ENCODE measurements around the gene RAB3D. TPM values are rescaled to one million over a fixed set of nuclear protein-coding genes. Genes with fewer than 3 reads are reported as not detected.
"Not testable (repeated sequence)": the region's sequence is repeated elsewhere in the genome, so short reads cannot be mapped to it uniquely, and the experiment has no call there.

RAB3D gene
- total RNA-seq, 2 donors from 2014 or later = 6.7 to 7.7 TPM

GRCh38 chr19:11361037-11361770 lies 21.7 kb upstream of the RAB3D start:
- DNase-seq (no peak), ATAC-seq (no peak)
- no peaks in the 10 kb centered on the region for H3K36me3 Mint-ChIP-seq (ENCODE audit: low read depth)
- no peaks in the 10 kb centered on the region for H3K9me3 ChIP-seq (ENCODE audit: control insufficient read depth, low read length, poor library complexity, severe bottlenecking)
- H3K27ac Mint-ChIP-seq = no peak overlapping the region
- H3K4me3 Mint-ChIP-seq = no peak overlapping the region
- H3K4me1 Mint-ChIP-seq = peaks cover 12% of the 10 kb centered on the region
- H3K27me3 Mint-ChIP-seq = peaks cover 4% of the 10 kb centered on the region

- H3K9me3 ChIP-seq (ENCODE audit: control insufficient read depth, low read length, poor library complexity, severe bottlenecking) = no peaks in the 10 kb centered on the region
- Mint-ChIP-seq H3K4me1 (peaks cover 17% of the 10 kb centered on the region), H3K27ac (no peak overlapping the region), H3K27me3 (peaks cover 10% of the 10 kb centered on the region), H3K4me3 (no peak overlapping the region), H3K36me3 (ENCODE audit: low read depth) (no peaks in the 10 kb centered on the region)
- ATAC-seq (no peak), DNase-seq (no peak)
Observed at GRCh38 chr19:11359421-11359820, 20.0 kb upstream of the RAB3D start.

DNA sequence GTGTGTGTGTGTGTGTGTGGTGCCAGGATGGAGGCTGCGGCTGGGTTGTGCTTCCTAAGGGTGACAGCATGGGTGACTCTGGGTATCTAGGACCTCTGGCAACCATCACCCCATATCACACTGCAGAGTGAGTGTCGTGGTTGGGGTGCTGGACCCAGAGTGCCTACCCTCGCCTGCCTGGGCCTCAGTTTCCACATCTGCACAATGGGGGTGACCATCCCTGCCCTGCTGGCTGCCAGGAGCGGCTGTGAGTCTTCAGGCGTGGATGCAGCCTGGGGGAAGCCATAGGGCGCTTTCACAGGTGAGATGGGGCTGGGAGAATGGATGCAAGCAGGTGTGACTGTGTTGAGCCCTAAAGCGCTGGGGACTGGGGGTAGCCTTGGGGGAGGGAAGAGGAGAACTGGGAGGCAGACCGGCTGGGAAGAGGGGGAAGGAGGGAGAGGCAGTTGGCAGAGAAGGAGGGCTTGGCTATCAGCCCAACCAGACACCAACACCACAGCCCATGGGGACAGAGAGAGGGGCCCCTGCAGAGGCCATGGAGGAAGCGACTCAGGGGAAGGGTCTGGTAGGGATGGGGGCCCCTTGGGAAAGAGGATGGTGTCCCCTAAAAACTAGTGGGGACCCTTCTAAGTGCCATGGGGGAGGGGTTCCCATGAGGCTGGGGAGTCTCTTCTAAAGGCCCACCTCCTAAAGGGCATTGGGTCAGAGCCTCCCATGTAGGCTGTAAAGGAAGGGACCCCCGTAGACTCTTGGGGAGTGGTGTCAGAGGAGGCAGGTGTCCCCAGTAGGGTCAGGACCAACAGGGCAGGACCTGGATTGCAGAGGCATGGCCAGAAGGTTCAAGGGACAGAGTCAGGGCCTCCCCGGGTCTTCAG lies 17.5 kb upstream of the RAB3D start:
- Mint-ChIP-seq H3K4me1 (peaks cover 17% of the 10 kb centered on the region), H3K4me3 (peak overlapping the region; percentile 19), H3K27ac (no peak overlapping the region), H3K36me3 (ENCODE audit: low read depth) (no peaks in the 10 kb centered on the region), H3K27me3 (peaks cover 10% of the 10 kb centered on the region)
- DNase-seq = no peak
- no peak for ATAC-seq
- H3K9me3 ChIP-seq (ENCODE audit: control insufficient read depth, low read length, poor library complexity, severe bottlenecking) = no peaks in the 10 kb centered on the region

GRCh38 chr19:11356074-11356397 lies 16.6 kb upstream of the RAB3D start:
- Mint-ChIP-seq H3K4me1 (peaks cover 17% of the 10 kb centered on the region), H3K27me3 (peaks cover 10% of the 10 kb centered on the region), H3K4me3 (peak overlapping the region; percentile 86), H3K27ac (peak overlapping the region; percentile 14), H3K36me3 (ENCODE audit: low read depth) (no peaks in the 10 kb centered on the region)
- H3K9me3 ChIP-seq (ENCODE audit: control insufficient read depth, low read length, poor library complexity, severe bottlenecking) = no peaks in the 10 kb centered on the region
- ATAC-seq (no peak), DNase-seq (no peak)

GRCh38 chr19:11355160-11356073 lies 16.0 kb upstream of the RAB3D start, which contains the start of gene PLPPR2:
PLPPR2 (plus strand) TSS chr19:11355432; CDS start chr19:11357674, 2,242 bp downstream.
- H3K4me3 Mint-ChIP-seq = peak within 1 kb of the TSS; percentile 86
- H3K27ac Mint-ChIP-seq = peak within 1 kb of the TSS; percentile 14
- ATAC-seq = peak; percentile 99
- DNase-seq = peak; percentile 75 to 79 (median 79)
- H3K4me1 Mint-ChIP-seq = peaks cover 17% of the 10 kb centered on the region
- H3K9me3 ChIP-seq (ENCODE audit: control insufficient read depth, low read length, poor library complexity, severe bottlenecking) = no peaks in the 10 kb centered on the region
- H3K36me3 Mint-ChIP-seq (ENCODE audit: low read depth) = no peaks in the 10 kb centered on the region
- H3K27me3 Mint-ChIP-seq = peaks cover 10% of the 10 kb centered on the region

DNA sequence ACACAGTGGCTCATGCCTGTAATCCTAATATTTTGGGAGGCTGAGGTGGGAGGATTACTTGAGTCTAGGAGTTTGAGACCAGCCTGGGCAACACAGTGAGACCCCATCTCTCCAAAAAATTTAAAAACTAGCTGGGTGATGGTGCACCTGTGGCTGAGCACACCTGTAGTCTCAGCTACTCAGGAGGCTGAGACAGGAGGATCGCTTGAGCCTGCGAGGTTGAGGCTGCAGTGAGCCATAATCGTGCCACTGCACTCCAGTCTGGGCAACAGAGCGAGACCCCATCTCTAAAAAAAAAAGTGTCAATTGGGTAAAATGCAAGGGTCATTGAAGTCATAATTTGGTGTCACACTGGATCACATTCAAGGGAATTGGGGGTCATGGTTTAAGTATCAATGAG lies 14.6 kb upstream of the RAB3D start:
- peaks cover 10% of the 10 kb centered on the region for H3K27me3 Mint-ChIP-seq
- not testable (repeated sequence) for ATAC-seq; H3K36me3 Mint-ChIP-seq (ENCODE audit: low read depth); DNase-seq; H3K9me3 ChIP-seq (ENCODE audit: control insufficient read depth, low read length, poor library complexity, severe bottlenecking); H3K27ac Mint-ChIP-seq
- H3K4me1 Mint-ChIP-seq = peaks cover 15% of the 10 kb centered on the region
- H3K4me3 Mint-ChIP-seq = peak overlapping the region; percentile 86

GRCh38 chr19:11349171-11349570 lies 9.7 kb upstream of the RAB3D start:
- Mint-ChIP-seq H3K36me3 (ENCODE audit: low read depth) (peaks cover 4% of the 10 kb centered on the region), H3K27ac (no peak overlapping the region), H3K27me3 (no peaks in the 10 kb centered on the region), H3K4me3 (no peak overlapping the region), H3K4me1 (peaks cover 27% of the 10 kb centered on the region)
- ATAC-seq (no peak), DNase-seq (no peak)
- H3K9me3 ChIP-seq (ENCODE audit: control insufficient read depth, low read length, poor library complexity, severe bottlenecking) = no peaks in the 10 kb centered on the region

DNA sequence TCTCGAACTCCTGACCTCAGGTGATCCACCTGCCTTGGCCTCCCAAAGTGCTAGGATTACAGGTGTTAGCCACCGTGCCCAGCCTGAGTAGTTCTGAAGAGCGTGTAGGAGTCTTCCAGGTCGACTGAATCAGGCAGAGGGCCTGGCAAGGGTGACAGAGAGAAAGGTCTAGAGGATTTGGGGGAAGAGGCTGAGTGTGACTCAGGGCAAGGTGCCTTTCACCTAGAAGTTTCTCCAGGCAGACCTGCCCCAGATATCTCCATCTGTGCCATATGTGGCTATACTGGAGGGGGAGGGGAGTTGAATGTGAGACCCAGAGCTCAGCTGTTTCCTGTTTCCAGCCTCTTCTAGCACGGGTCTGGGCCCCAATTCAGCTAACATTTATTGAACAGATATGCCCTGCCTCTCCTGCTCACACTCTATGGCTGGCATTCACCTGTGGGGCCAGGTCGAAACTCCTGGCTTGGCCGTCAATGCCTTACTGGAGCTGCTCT lies 8.1 kb upstream of the RAB3D start:
- DNase-seq (no peak), ATAC-seq (no peak)
- Mint-ChIP-seq H3K27ac (peak overlapping the region; percentile 98), H3K27me3 (no peaks in the 10 kb centered on the region), H3K36me3 (ENCODE audit: low read depth) (peaks cover 4% of the 10 kb centered on the region), H3K4me1 (peaks cover 27% of the 10 kb centered on the region), H3K4me3 (peak overlapping the region; percentile 97)
- H3K9me3 ChIP-seq (ENCODE audit: control insufficient read depth, low read length, poor library complexity, severe bottlenecking) = no peaks in the 10 kb centered on the region

DNA sequence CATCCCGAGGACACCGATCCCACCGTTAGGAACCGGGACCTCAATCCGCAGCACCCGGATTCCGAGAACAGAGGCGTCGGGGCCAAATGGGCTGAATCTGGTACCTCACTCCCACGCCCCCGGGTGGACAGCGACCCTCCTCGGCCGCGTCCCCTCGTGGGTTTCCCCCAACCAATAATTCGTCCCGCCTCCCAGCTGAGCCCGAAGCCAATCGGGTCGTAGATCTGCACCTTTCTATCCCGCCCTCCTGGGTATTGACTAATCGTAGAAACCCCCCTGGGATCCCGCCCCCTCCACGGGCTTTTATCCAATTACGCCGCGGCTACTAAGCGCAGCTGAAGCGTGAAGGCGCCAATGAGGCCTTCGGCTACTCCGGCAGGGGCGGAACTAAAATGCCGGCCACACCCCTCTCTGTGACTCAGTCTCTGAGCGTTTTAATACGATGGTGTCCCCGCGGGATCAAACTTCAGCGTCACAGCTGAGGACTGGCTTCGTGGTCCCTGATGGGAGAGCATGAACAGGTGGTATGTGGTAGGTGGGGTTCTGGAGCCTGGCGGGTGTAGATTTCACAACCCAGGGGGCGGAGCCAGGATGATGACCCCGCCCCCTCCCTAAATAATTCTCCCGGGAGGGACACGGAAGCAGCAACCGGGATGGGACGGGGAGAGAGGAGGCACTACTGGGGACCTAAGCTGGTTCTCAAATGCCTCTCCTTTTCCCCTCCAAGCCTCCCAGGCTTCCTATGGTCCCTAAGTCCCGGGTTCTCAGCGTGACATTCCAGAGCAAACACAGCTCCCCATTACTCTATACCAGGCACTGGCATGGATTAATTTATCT lies 6.9 kb upstream of the RAB3D start, which contains the start of the genes CCDC159 and TMEM205:
Gene CCDC159, plus strand, starts transcription at position 416 of the 837 bp plus-strand sequence. Its CDS starts 88 bp downstream, at position 504.
Gene TMEM205, minus strand, starts transcription at position 165 of the 837 bp plus-strand sequence. CDS start 649 bp downstream, outside the sequence.
- Mint-ChIP-seq H3K27me3 (no peaks in the 10 kb centered on the region), H3K36me3 (ENCODE audit: low read depth) (peaks cover 4% of the 10 kb centered on the region), H3K27ac (peak within 1 kb of the TSS; percentile 98), H3K4me3 (peak within 1 kb of the TSS; percentile 97), H3K4me1 (peaks cover 27% of the 10 kb centered on the region)
- DNase-seq (peak; percentile 92 to 97 (median 95)), ATAC-seq (peak; percentile 97)
- H3K9me3 ChIP-seq (ENCODE audit: control insufficient read depth, low read length, poor library complexity, severe bottlenecking) = no peaks in the 10 kb centered on the region

- H3K9me3 ChIP-seq (ENCODE audit: control insufficient read depth, low read length, poor library complexity, severe bottlenecking) = no peaks in the 10 kb centered on the region
- peaks cover 27% of the 10 kb centered on the region for H3K4me1 Mint-ChIP-seq
- DNase-seq (no peak), ATAC-seq (no peak)
- peaks cover 4% of the 10 kb centered on the region for H3K36me3 Mint-ChIP-seq (ENCODE audit: low read depth)
- peak overlapping the region; percentile 97 for H3K4me3 Mint-ChIP-seq
- peak overlapping the region; percentile 98 for H3K27ac Mint-ChIP-seq
- H3K27me3 Mint-ChIP-seq = no peaks in the 10 kb centered on the region
Observed at GRCh38 chr19:11345122-11345803, 5.8 kb upstream of the RAB3D start.

GRCh38 chr19:11342429-11342828 lies 3.0 kb upstream of the RAB3D start:
- Mint-ChIP-seq H3K27ac (no peak overlapping the region), H3K27me3 (no peaks in the 10 kb centered on the region), H3K4me3 (no peak overlapping the region), H3K36me3 (ENCODE audit: low read depth) (no peaks in the 10 kb centered on the region), H3K4me1 (peaks cover 34% of the 10 kb centered on the region)
- ATAC-seq (no peak), DNase-seq (no peak)
- H3K9me3 ChIP-seq (ENCODE audit: control insufficient read depth, low read length, poor library complexity, severe bottlenecking) = no peaks in the 10 kb centered on the region
